Liver (tissue), 3 donors: Measurements from ENCODE around the gene CYP8B1.

Experiments
- CTCF ChIP-seq: fragments of 150-350 bp; IDR thresholded peaks from 2 replicates; pipeline ENCODE4 v1.5.1; 2017; ENCODE audit warnings: improper control_type of control experiment, low read depth, low read length; ENCODE audit not compliant: missing input control
- EGR1 ChIP-seq, 2 donors: IDR thresholded peaks; 2 replicates each; pipeline ENCODE4 v1.6.1; 2016 to 2018; ENCODE audit warnings: antibody characterized with exemption in 2 of 2, low read depth in 2 of 2
- HNF4G ChIP-seq: IDR thresholded peaks from 2 replicates; pipeline ENCODE4 v1.6.1; 2016; ENCODE audit warnings: antibody characterized with exemption
- RAD21 ChIP-seq, 2 donors: IDR thresholded peaks; 2 replicates each; pipeline ENCODE4 v1.6.1; 2016; ENCODE audit warnings: antibody characterized with exemption in 2 of 2, mild to moderate bottlenecking in 2 of 2
- REST ChIP-seq: IDR thresholded peaks from 2 replicates; pipeline ENCODE4 v1.6.1; 2016; ENCODE audit warnings: antibody characterized with exemption, mild to moderate bottlenecking
- TAF1 ChIP-seq: conservative IDR thresholded peaks from 2 replicates; pipeline ENCODE4 v1.6.1; 2016; ENCODE audit warnings: antibody characterized with exemption, mild to moderate bottlenecking
- YY1 ChIP-seq: IDR thresholded peaks from 2 replicates; pipeline ENCODE4 v1.6.1; 2016; ENCODE audit warnings: antibody characterized with exemption, mild to moderate bottlenecking
- donor health status: healthy.
- donor health status: healthy.

GRCh38 chr3:42864321-42864950, 11.2 kb downstream of the CYP8B1 start:
- TF ChIP-seq CTCF (no peak), EGR1 (IDR thresholded peaks at IDR 0.05; ENCODE audit: low read depth in 2 of 2) (no peak), REST (no peak), RAD21 (IDR thresholded peaks at IDR 0.05) (no peak), TAF1 (no peak), YY1 (no peak), HNF4G (no peak)
